Activated CD4-positive, alpha-beta T cell treated with anti-CD3 and anti-CD28 coated beads for 36 hours (primary cell): Measurements from ENCODE around the gene NFKBIB. TPM values are rescaled to one million over a fixed set of nuclear protein-coding genes. Genes with fewer than 3 reads are reported as not detected.

Experiments used
- ATAC-seq: fragments of 200-7000 bp; cut with Tn5 transposase; one replicate; pipeline ENCODE4 v1.10.0; 2021; ENCODE audit warnings: mild to moderate bottlenecking, moderate library complexity
- CTCF ChIA-PET: fragments of 350-600 bp; sonication (Branson Sonifier 250); formaldehyde crosslinking; loops from one replicate; lab custom pipeline; 2021; ENCODE audit warnings: antibody characterized with exemption; lab: Charles Lee
- POLR2A ChIA-PET: fragments of 350-600 bp; sonication (Branson Sonifier 250); formaldehyde crosslinking; loops from one replicate; lab custom pipeline; 2021; ENCODE audit warnings: antibody characterized with exemption, inconsistent platforms; lab: Charles Lee
- DNase-seq: peaks from one replicate; pipeline ENCODE4 v3.0.0-alpha.2; 2020
- H3K27ac Mint-ChIP-seq: one replicate; pipeline ENCODE4 v1.8.0; 2021; ENCODE audit warnings: mixed read lengths
- H3K27me3 Mint-ChIP-seq: one replicate; pipeline ENCODE4 v1.8.0; 2021; ENCODE audit warnings: mixed read lengths
- H3K36me3 Mint-ChIP-seq: one replicate; pipeline ENCODE4 v1.8.0; 2021; ENCODE audit warnings: low read depth, mixed read lengths
- H3K4me1 Mint-ChIP-seq: one replicate; pipeline ENCODE4 v1.8.0; 2021; ENCODE audit warnings: mixed read lengths
- H3K4me3 Mint-ChIP-seq: one replicate; pipeline ENCODE4 v1.8.0; 2021; ENCODE audit warnings: mild to moderate bottlenecking, moderate library complexity, mixed read lengths
- H3K9me3 Mint-ChIP-seq: one replicate; pipeline ENCODE4 v1.8.0; 2021; ENCODE audit warnings: low read depth, mixed read lengths
- intact Hi-C, 2 experiments: fragments of 100-400 bp; cut with DNase I in 1 of 2; cut with micrococcal nuclease in 1 of 2; formaldehyde crosslinking; loops; one replicate each; pipeline versions ENCODE4 v1.14.2 to v1.15.1; 2022 to 2024; cut with DNase I, micrococcal nuclease
- total RNA-seq, 2 experiments: library from RNA; stranded (reverse); gene quantifications; one replicate each; pipeline ENCODE4 v1.2.3, GENCODE V29; 2021

NFKBIB gene
- total RNA-seq, 2 experiments from 2014 or later: 49.4 to 52.5 TPM

DNA sequence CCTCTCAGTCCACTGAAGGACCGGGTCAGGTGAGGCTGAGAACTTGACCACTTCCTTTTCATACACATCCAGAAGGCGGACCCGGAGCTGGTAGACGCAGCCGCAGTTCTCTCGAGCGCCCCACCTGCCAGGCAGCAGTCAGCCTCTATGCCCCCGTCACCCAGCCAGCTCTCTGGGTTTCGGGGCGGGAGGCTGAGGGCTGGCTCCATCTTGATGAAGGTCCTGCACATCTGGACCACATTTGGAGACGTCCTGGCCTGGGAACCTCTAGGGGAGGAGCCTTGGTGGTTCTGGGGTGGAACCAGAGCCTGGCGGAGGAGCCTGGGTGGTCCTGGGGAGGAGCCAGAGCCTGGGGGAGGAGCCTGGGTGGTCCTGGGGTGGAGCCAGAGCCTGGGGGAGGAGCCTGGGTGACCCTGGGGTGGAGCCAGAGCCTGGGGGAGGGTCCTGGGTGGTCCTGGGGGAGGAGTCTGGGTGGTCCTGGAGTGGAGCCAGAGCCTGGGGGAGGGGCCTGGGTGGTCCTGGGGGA, 45.3 kb downstream of the NFKBIB start:
- Mint-ChIP-seq H3K27me3 (no peaks in the 10 kb centered on the region), H3K4me3 (no peak overlapping the region), H3K36me3 (no peaks in the 10 kb centered on the region), H3K27ac (no peak overlapping the region), H3K4me1 (peaks cover 16% of the 10 kb centered on the region), H3K9me3 (no peaks in the 10 kb centered on the region)
- DNase-seq (peak; percentile 32), ATAC-seq (no peak)
- ChIA-PET POLR2A (no interaction called here), CTCF (interaction anchor here (0.6 to 1.9 kb wide), 2 partner anchors 15 to 107 kb away, joined by 3 to 7 read pairs; partner anchors contain the start of genes MRPS12 and SARS2)
- intact Hi-C loops: loop anchor here in 1 of 2 experiments (5.0 kb wide), 1 partner anchor 208 kb away; no protein-coding TSS in a partner anchor

DNA sequence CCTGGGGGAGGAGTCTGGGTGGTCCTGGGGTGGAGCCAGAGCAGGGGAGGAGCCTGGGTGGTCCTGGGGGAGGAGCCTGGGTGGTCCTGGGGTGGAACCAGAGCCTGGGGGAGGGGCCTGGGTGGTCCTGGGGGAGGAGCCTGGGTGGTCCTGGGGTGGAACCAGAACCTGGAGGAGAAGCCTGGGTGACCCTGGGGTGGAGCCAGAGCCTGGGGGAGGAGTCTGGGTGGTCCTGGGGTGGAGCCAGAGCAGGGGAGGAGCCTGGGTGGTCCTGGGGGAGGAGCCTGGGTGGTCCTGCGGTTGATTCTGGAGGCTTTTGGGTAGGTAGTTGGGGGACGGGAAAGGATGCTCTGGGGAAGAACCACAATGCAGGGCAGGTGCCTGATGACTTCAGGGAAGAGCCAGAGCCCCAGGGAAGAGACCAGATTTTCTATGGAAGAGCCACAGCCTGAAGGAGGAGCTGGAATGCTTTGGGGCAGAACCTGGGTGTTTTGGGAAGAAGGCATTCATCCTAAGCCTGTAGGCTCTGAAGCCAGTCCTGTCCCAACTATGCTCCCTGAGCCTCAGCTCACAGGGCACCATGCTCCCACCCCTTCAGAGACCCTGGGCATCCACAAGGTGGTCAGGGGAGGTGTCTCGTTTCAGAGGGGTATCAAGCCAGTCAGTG, 45.9 kb downstream of the NFKBIB start:
- Mint-ChIP-seq H3K4me1 (peaks cover 19% of the 10 kb centered on the region), H3K9me3 (no peaks in the 10 kb centered on the region), H3K36me3 (no peaks in the 10 kb centered on the region), H3K27ac (no peak overlapping the region), H3K4me3 (no peak overlapping the region), H3K27me3 (peaks cover 2% of the 10 kb centered on the region)
- DNase-seq (peak; percentile 27), ATAC-seq (no peak)
- intact Hi-C loops: loop anchor here in 1 of 2 experiments (5.0 kb wide), 1 partner anchor 208 kb away; no protein-coding TSS in a partner anchor
- POLR2A ChIA-PET: no interaction called here
- CTCF ChIA-PET: no interaction called here

DNA sequence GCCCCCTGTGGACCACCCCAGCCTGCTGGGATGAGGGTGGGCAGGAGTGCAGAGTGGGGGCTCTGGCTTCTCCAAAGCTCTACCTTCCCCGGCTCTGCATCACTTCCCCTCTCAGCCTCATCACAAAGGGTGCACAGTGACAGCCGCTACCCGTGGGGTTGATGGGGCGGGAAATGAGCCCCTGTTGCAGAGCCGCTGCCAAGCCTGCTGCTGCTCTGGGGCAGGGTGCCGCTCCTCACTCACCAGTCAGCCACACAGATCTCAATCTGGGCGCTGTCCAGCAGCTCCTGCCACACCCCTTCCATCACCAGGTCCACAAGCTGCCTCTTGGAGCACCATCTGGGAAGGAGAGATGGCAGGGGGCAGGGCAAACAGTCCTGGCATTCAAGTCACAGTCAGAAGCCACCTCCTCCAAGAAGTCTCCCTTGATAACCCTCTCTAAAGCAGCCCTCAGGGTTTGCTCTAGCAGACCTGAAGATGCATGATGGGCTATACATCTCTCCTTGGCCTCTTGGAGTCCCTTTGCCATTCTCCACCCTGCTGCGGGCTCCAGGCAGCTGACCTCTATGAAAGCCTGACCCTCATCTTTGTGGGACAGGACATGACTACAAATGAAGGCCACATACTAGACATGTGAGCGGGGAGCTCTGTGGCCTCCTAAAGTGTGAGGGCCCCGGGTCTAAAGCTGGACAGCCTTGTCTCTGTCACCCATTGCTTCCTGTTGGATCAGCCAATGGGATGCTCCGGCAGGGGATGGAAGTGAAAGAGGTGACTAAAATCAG, 46.7 kb downstream of the NFKBIB start:
- Mint-ChIP-seq H3K4me3 (no peak overlapping the region), H3K27me3 (peaks cover 2% of the 10 kb centered on the region), H3K9me3 (no peaks in the 10 kb centered on the region), H3K36me3 (no peaks in the 10 kb centered on the region), H3K27ac (no peak overlapping the region), H3K4me1 (peaks cover 14% of the 10 kb centered on the region)
- ChIA-PET CTCF (interaction anchor here (1.1 kb wide), 1 partner anchor 13 kb away, joined by 3 read pairs; no protein-coding TSS in a partner anchor), POLR2A (no interaction called here)
- DNase-seq: peak; percentile 20
- intact Hi-C loops: loop anchor here in 1 of 2 experiments (5.0 kb wide), 1 partner anchor 209 kb away; no protein-coding TSS in a partner anchor
- ATAC-seq: no peak

DNA sequence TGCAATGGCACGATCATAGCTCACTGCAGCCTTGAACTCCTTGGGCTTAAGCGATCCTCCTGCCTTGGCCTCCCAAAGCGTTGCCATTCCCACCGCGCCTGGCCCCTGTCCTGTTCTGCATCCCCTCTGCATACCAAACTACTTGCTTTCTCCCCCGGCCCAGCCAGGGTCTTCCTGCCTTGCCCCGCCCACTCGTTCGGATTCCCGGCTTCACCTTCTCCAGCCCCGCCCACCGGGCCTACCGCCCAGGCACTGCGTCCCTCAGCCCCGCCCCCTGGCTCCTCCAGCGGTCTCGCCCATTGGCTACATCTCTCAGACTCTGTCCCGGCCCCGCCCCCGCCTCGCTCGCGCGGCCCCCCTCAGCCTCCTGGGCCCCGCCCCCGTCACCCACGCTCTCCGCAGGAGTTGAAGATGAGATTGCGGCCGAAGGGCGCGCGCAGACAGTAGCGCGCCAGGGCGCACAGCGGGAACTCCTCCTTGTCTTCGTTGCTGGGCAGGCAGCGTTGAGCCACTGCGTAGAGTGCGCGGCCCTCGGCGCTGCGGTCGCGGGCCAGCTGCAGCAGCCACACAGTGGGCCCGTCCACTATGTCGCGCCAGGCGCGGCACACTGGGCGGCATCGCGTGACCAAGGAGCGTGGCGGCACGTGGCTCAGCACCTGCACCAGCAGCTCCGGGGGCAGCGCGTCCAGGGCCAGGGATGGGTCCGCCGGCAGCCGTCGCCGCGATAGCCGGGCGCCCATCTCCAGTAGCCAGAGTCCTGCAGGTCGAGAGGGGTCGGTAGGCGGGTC, 50.0 kb downstream of the NFKBIB start:
- ChIA-PET POLR2A (no interaction called here), CTCF (no interaction called here)
- Mint-ChIP-seq H3K9me3 (no peaks in the 10 kb centered on the region), H3K4me1 (peaks cover 14% of the 10 kb centered on the region), H3K27me3 (peaks cover 15% of the 10 kb centered on the region), H3K27ac (no peak overlapping the region), H3K4me3 (peak overlapping the region; percentile 16), H3K36me3 (no peaks in the 10 kb centered on the region)
- ATAC-seq (peak; percentile 94), DNase-seq (peak; percentile 96)
- intact Hi-C loops: loop anchor here in 1 of 2 experiments (1.0 to 5.0 kb wide), 2 partner anchors 19 to 212 kb away; partner anchors contain the start of genes MRPS12 and SARS2

DNA sequence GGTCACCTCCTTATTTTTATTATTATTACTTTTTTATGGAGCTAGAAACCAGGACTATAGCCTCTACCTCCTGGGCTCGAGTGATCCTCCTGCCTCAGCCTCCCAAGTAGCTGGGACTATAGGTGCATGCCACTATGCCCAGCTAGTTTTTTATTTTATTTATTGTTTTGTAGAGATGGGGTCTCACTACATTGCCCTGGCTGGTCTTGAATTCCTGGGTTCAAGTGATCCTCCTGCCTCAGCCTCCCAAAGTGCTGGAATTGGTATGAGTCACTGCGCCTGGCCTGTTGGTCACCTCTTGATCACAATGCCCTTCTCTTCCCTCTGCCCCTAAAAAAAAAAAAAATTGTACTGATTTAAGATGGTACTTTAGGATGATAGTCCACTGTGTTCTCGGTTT, 51.4 kb downstream of the NFKBIB start:
- no peaks in the 10 kb centered on the region for H3K9me3 Mint-ChIP-seq
- peaks cover 14% of the 10 kb centered on the region for H3K4me1 Mint-ChIP-seq
- no peak overlapping the region for H3K4me3 Mint-ChIP-seq
- ATAC-seq: no peak
- ChIA-PET CTCF (interaction anchor here (0.6 to 1.4 kb wide), 5 partner anchors 20 to 304 kb away, joined by 3 to 7 read pairs (median 3); partner anchors contain the start of genes ACTN4, MRPS12 and SARS2), POLR2A (no interaction called here)
- H3K36me3 Mint-ChIP-seq: no peaks in the 10 kb centered on the region
- intact Hi-C loops: no loop called here
- no peak overlapping the region for H3K27ac Mint-ChIP-seq
- peaks cover 15% of the 10 kb centered on the region for H3K27me3 Mint-ChIP-seq
- no peak for DNase-seq

DNA sequence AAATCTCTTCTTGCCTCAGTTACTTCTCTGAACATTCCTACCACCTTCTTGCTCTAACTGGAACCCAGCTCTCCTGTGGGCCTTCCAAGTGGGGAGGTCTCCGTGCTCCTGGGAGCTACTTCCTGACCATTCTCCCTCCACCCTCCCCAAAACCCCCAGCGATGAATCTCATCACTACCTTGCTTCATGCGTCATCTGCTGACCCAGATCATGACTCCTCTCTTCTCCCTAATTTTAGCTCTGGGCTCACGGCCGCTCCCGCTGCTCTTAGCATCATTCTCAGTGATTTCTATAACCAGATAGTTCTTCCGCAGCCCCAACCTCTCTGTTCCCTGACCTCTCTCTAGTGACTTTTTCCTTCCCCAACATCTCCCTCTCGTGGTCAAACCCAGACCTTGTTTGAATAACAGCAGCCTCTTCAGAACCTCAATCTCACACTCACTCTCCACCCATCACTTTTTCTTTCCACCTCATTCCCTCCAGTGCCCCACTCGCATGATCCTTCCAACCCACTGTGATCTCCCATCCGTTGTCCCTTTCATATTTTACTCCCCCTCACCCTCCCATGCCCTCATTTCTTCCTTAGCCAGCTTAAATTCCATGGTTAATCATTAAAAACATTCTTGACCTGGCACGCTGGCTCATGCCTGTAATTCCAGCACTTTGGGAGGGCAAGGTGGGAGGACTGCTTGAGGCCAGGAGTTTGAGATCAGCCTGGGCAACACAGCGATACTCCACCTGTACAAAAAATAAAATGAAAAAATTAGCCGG, 52.8 kb downstream of the NFKBIB start:
- Mint-ChIP-seq H3K4me1 (peaks cover 14% of the 10 kb centered on the region), H3K9me3 (no peaks in the 10 kb centered on the region), H3K27me3 (peaks cover 15% of the 10 kb centered on the region), H3K27ac (no peak overlapping the region), H3K4me3 (no peak overlapping the region), H3K36me3 (no peaks in the 10 kb centered on the region)
- ATAC-seq (peak; percentile 52), DNase-seq (peak; percentile 58)
- ChIA-PET POLR2A (no interaction called here), CTCF (interaction anchor here (0.6 to 1.4 kb wide), 7 partner anchors 9 to 1319 kb away, joined by 3 to 7 read pairs (median 4); partner anchors contain the start of genes FAM98C, MRPS12 and SARS2)
- intact Hi-C loops: no loop called here

DNA sequence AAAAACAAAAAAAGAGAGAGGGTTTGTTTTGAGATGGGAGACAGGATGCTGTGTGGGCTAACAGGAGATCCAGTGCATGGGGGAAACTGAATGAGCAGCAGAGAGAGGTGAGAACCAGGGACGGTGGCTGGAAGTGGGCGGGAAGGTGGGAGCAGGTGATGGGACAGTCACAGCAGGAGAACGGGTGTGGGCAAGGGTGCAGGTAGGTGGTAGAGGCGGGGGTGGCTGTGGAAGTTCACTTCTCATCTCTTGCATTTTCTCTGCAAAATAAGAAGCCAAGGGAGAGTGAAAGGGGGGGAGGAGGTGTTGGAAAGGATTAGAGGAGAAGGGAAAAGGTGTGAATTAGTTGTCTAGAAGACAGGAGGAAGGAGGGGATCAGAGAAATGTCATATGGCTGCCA, 53.9 kb downstream of the NFKBIB start:
- POLR2A ChIA-PET: no interaction called here
- Mint-ChIP-seq H3K4me3 (no peak overlapping the region), H3K9me3 (no peaks in the 10 kb centered on the region), H3K36me3 (no peaks in the 10 kb centered on the region), H3K27ac (no peak overlapping the region), H3K4me1 (peaks cover 14% of the 10 kb centered on the region), H3K27me3 (peaks cover 15% of the 10 kb centered on the region)
- intact Hi-C loops: no loop called here
- CTCF ChIA-PET: interaction anchor here (0.6 to 0.8 kb wide), 4 partner anchors 21 to 1051 kb away, joined by 3 read pairs; partner anchors contain the start of genes MRPS12 and SARS2
- no peak for ATAC-seq
- no peak for DNase-seq

DNA sequence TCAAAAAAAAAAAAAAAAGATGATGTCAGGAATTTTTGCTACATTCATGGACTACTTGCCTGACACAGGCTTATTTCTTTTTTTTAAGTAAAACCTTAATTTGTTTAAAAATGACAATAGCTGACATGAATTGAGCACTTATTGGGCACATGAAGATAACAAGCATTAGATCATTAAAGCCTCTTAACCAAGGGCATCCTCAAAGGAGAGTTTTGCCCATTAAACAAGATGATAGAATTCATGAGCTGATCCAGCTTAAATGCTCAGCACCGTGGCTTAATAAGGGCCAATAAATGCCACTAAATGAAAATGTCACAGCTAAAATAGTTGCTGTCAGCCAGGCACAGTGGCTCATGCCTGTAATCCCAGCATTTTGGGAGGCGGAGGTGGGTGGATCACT, 56.5 kb downstream of the NFKBIB start:
- ATAC-seq: no peak
- Mint-ChIP-seq H3K9me3 (no peaks in the 10 kb centered on the region), H3K27ac (no peak overlapping the region), H3K4me3 (no peak overlapping the region), H3K27me3 (peaks cover 13% of the 10 kb centered on the region), H3K4me1 (peaks cover 5% of the 10 kb centered on the region), H3K36me3 (no peaks in the 10 kb centered on the region)
- intact Hi-C loops: no loop called here
- ChIA-PET CTCF (interaction anchor here (0.6 to 1.6 kb wide), 3 partner anchors 11 to 49 kb away, joined by 4 to 6 read pairs (median 4); partner anchors contain the start of genes MRPS12 and SARS2), POLR2A (no interaction called here)
- DNase-seq: no peak

DNA sequence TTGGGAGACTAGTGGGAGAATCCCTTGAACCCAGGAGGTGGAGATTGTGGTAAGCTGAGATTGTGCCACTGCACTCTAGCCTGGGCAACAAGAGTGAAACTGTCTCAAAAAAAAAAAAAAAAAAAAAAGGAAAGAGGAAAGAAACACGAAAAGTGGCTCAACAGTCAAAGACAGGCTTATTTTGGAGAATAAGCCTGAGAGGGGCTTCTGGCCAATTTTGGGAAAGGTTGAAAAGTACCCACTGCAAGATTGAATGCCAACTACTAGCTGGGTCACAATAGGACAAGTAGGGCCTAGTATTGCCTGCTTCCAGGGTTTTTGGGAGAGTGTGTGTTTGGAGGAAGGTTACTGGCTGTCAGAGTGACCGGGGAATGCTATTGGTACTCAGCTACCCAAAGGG, 58.5 kb downstream of the NFKBIB start:
- H3K27me3 Mint-ChIP-seq: peaks cover 13% of the 10 kb centered on the region
- intact Hi-C loops: no loop called here
- no peaks in the 10 kb centered on the region for H3K9me3 Mint-ChIP-seq
- H3K4me3 Mint-ChIP-seq: no peak overlapping the region
- ATAC-seq: no peak
- H3K27ac Mint-ChIP-seq: no peak overlapping the region
- no peaks in the 10 kb centered on the region for H3K36me3 Mint-ChIP-seq
- no peak for DNase-seq
- peaks cover 4% of the 10 kb centered on the region for H3K4me1 Mint-ChIP-seq
- ChIA-PET CTCF (no interaction called here), POLR2A (no interaction called here)
